ENCODE measurements around the gene MSLN.

DNA sequence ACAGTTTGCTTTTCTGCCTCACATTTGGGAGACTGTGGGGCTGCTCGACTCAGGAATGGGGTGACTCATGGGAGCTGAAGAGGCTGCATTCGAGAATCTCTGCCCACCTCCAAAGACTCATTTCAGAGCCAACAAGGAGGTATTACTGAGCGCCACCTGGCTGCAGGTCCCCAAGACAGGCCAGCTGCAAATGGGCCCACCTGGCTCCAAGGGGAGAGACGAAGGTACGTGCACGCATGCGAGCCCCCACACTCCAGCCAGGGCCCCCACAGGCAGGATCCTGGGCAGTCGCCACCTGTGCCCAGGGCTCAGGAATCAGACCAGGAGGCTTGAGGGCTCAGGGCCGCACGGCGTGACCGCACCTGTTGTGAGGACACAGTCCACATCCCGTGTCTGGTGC is 27.6 kb upstream of the MSLN start:
- TF ChIP-seq, protein P1, sequence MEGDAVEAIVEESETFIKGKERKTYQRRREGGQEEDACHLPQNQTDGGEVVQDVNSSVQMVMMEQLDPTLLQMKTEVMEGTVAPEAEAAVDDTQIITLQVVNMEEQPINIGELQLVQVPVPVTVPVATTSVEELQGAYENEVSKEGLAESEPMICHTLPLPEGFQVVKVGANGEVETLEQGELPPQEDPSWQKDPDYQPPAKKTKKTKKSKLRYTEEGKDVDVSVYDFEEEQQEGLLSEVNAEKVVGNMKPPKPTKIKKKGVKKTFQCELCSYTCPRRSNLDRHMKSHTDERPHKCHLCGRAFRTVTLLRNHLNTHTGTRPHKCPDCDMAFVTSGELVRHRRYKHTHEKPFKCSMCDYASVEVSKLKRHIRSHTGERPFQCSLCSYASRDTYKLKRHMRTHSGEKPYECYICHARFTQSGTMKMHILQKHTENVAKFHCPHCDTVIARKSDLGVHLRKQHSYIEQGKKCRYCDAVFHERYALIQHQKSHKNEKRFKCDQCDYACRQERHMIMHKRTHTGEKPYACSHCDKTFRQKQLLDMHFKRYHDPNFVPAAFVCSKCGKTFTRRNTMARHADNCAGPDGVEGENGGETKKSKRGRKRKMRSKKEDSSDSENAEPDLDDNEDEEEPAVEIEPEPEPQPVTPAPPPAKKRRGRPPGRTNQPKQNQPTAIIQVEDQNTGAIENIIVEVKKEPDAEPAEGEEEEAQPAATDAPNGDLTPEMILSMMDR (IDR thresholded peaks at IDR 0.05 in 8 of 11, conservative IDR thresholded peaks at IDR 0.05 in 3 of 11) = peak in 2 of 11 experiments; percentile 1 to 27
- TF ChIP-seq POLR2A (IDR thresholded peaks at IDR 0.05) = no peak
- TF ChIP-seq POLR2AphosphoS5 (IDR thresholded peaks at IDR 0.05) = no peak

Measured in spleen (tissue), 7 donors.